NB4 (cell line): ENCODE measurements around the gene CTNNA2.

Experiments used
- MYC ChIP-seq: IDR thresholded peaks from 2 replicates; pipeline ENCODE4 v1.6.1; 2011; ENCODE audit warnings: low read depth, low read length
- POLR2A ChIP-seq: IDR thresholded peaks from 2 replicates; pipeline ENCODE4 v1.6.1; 2011; ENCODE audit warnings: mild to moderate bottlenecking; ENCODE audit not compliant: insufficient read length; ENCODE audit errors: extremely low read depth
- TF ChIP-seq, protein P1 (sequence below): IDR thresholded peaks from one replicate; pipeline ENCODE4 v1.5.1; 2012; ENCODE audit warnings: low read depth, low read length
- TF ChIP-seq, protein P2 (sequence below): IDR thresholded peaks from 2 replicates; pipeline ENCODE4 v1.6.1; 2011; ENCODE audit warnings: low read depth, low read length

DNA sequence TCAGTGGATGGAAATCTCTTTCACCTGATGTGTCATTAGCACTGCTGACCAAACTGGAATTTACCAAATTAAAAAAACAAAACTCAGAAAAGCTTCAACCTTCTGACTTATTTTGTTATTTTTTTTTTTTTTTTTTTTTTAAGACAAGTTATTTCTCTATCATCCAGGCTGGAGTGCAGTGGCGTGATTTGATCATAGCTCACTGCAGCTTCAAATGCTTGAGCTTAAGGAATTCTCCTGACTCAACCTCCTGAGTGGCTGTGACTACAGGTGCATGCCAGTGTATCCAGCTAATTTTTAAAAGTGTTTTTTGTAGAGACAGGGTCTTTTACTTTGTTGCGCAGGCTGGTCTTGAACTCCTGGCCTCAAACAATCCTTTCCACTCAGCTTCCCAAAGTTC, 636.1 kb downstream of the CTNNA2 start:
- TF ChIP-seq, protein P1, sequence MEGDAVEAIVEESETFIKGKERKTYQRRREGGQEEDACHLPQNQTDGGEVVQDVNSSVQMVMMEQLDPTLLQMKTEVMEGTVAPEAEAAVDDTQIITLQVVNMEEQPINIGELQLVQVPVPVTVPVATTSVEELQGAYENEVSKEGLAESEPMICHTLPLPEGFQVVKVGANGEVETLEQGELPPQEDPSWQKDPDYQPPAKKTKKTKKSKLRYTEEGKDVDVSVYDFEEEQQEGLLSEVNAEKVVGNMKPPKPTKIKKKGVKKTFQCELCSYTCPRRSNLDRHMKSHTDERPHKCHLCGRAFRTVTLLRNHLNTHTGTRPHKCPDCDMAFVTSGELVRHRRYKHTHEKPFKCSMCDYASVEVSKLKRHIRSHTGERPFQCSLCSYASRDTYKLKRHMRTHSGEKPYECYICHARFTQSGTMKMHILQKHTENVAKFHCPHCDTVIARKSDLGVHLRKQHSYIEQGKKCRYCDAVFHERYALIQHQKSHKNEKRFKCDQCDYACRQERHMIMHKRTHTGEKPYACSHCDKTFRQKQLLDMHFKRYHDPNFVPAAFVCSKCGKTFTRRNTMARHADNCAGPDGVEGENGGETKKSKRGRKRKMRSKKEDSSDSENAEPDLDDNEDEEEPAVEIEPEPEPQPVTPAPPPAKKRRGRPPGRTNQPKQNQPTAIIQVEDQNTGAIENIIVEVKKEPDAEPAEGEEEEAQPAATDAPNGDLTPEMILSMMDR: no peak
- TF ChIP-seq, protein P2, sequence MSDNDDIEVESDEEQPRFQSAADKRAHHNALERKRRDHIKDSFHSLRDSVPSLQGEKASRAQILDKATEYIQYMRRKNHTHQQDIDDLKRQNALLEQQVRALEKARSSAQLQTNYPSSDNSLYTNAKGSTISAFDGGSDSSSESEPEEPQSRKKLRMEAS: no peak
- TF ChIP-seq POLR2A: no peak
- TF ChIP-seq MYC: no peak
